ENCODE measurements around the gene PRR27. TPM values are rescaled to one million over a fixed set of nuclear protein-coding genes. Genes with fewer than 3 reads are reported as not detected.
"Not testable (repeated sequence)": the region's sequence is repeated elsewhere in the genome, so short reads cannot be mapped to it uniquely, and the experiment has no call there.

Gene PRR27
- total RNA-seq, 2 experiments from 2014 or later: not detected

- DNase-seq: no peak
- no peaks in the 10 kb centered on the region for H3K4me1 Mint-ChIP-seq (ENCODE audit: low read depth)
- no peaks in the 10 kb centered on the region for H3K9me3 Mint-ChIP-seq
- H3K36me3 Mint-ChIP-seq: no peaks in the 10 kb centered on the region
- ChIA-PET CTCF (interaction anchor here (1.0 to 1.8 kb wide), 2 partner anchors 11 to 492 kb away, joined by 4 to 5 read pairs; no protein-coding TSS in a partner anchor), POLR2A (no interaction called here)
- no peaks in the 10 kb centered on the region for H3K27me3 Mint-ChIP-seq
- no peak overlapping the region for H3K27ac Mint-ChIP-seq
- no peak overlapping the region for H3K4me3 Mint-ChIP-seq
- intact Hi-C loops (cut with micrococcal nuclease): loop anchor here (1.0 to 5.0 kb wide), 4 partner anchors 285 to 1685 kb away; no protein-coding TSS in a partner anchor
Measured at GRCh38 chr4:70182517-70183167, 28.6 kb downstream of the PRR27 start.

DNA sequence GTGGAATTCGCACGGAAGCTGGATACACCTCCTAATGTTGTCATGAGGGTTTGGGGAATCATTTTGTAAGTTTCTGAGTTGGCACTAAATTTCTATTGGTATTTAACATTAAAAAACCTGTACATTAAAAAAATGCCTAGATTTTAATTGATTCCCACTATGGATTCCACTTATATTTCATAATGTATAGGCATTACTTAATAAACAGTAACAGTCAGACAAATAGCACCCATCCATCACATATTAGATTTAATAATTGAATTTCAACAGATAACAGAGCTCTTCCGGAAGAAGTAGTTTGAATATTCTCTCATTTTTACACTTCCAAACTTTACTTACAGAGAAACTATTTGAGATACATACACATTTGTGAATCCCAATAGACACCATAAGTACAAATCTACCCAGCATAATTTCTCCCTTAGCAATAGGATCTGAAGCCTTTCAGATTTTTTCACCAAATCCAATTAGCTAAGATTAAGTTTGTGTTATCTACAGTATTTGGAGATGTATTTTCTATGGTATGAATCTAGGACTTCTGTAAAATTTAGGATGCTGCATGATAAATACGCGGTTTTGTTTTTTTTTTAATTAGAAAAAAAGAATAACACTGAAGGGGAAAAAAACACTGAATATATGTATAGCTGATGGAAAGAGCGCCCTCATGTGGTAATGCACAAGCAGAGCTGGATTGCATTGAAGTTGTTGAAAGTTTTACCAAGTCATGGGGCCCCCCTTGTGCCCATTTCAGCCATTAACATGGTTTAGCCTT, 29.3 kb downstream of the PRR27 start:
- Mint-ChIP-seq H3K27ac (no peak overlapping the region), H3K4me3 (no peak overlapping the region), H3K27me3 (no peaks in the 10 kb centered on the region), H3K9me3 (no peaks in the 10 kb centered on the region), H3K36me3 (no peaks in the 10 kb centered on the region), H3K4me1 (ENCODE audit: low read depth) (no peaks in the 10 kb centered on the region)
- ChIA-PET POLR2A (no interaction called here), CTCF (interaction anchor here (0.6 to 1.8 kb wide), 5 partner anchors 9 to 493 kb away, joined by 3 to 5 read pairs (median 4); no protein-coding TSS in a partner anchor)
- intact Hi-C loops (cut with micrococcal nuclease): loop anchor here (1.0 to 5.0 kb wide), 4 partner anchors 286 to 1686 kb away; no protein-coding TSS in a partner anchor
- peak; percentile 12 for DNase-seq

GRCh38 chr4:70183940-70184246, 29.9 kb downstream of the PRR27 start:
- Mint-ChIP-seq H3K9me3 (no peaks in the 10 kb centered on the region), H3K27ac (no peak overlapping the region), H3K27me3 (no peaks in the 10 kb centered on the region), H3K4me3 (no peak overlapping the region), H3K4me1 (ENCODE audit: low read depth) (no peaks in the 10 kb centered on the region), H3K36me3 (no peaks in the 10 kb centered on the region)
- CTCF ChIA-PET: interaction anchor here (0.8 to 1.8 kb wide), 4 partner anchors 8 to 493 kb away, joined by 3 to 5 read pairs (median 4); no protein-coding TSS in a partner anchor
- DNase-seq: no peak
- POLR2A ChIA-PET: no interaction called here
- intact Hi-C loops (cut with micrococcal nuclease): loop anchor here (1.0 to 5.0 kb wide), 4 partner anchors 287 to 1687 kb away; no protein-coding TSS in a partner anchor

- intact Hi-C loops (cut with micrococcal nuclease): no loop called here
- Mint-ChIP-seq H3K27ac (no peak overlapping the region), H3K36me3 (no peaks in the 10 kb centered on the region), H3K4me3 (no peak overlapping the region), H3K4me1 (ENCODE audit: low read depth) (no peaks in the 10 kb centered on the region), H3K9me3 (no peaks in the 10 kb centered on the region), H3K27me3 (no peaks in the 10 kb centered on the region)
- ChIA-PET CTCF (no interaction called here), POLR2A (no interaction called here)
- DNase-seq: no peak
Measured at GRCh38 chr4:70187216-70187615, 33.2 kb downstream of the PRR27 start.

DNA sequence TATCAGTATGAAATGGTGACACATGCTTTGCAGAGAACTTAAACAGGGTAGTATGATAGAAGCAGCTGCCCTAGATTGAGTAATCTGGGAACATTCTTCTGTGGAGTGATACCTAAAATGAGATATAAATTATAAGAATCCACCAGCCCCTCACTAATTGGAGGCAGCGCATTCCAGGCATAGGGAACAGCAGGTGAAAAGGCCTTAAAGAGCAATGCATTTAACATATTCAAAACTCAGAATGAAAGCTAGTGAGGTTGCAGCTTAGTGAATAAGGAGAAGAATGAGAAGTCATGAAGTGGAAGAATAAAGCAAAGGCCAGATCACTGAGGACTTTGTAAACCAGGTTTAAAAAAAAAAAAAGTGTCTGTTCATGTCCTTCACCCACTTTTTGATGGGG, 36.5 kb downstream of the PRR27 start:
- H3K36me3 Mint-ChIP-seq: no peaks in the 10 kb centered on the region
- H3K9me3 Mint-ChIP-seq: no peaks in the 10 kb centered on the region
- H3K27ac Mint-ChIP-seq: no peak overlapping the region
- no peak overlapping the region for H3K4me3 Mint-ChIP-seq
- ChIA-PET POLR2A (no interaction called here), CTCF (no interaction called here)
- H3K4me1 Mint-ChIP-seq (ENCODE audit: low read depth): no peaks in the 10 kb centered on the region
- no peak for DNase-seq
- H3K27me3 Mint-ChIP-seq: no peaks in the 10 kb centered on the region
- intact Hi-C loops (cut with micrococcal nuclease): no loop called here

- H3K4me3 Mint-ChIP-seq: no peak overlapping the region
- H3K36me3 Mint-ChIP-seq: no peaks in the 10 kb centered on the region
- H3K27me3 Mint-ChIP-seq: no peaks in the 10 kb centered on the region
- intact Hi-C loops (cut with micrococcal nuclease): no loop called here
- no peak for DNase-seq
- CTCF ChIA-PET: interaction anchor here (1.0 kb wide), 1 partner anchor 8 kb away, joined by 3 read pairs; no protein-coding TSS in a partner anchor
- H3K9me3 Mint-ChIP-seq: no peaks in the 10 kb centered on the region
- POLR2A ChIA-PET: no interaction called here
- H3K4me1 Mint-ChIP-seq (ENCODE audit: low read depth): no peaks in the 10 kb centered on the region
- no peak overlapping the region for H3K27ac Mint-ChIP-seq
Measured at GRCh38 chr4:70191647-70192046, 37.6 kb downstream of the PRR27 start.

DNA sequence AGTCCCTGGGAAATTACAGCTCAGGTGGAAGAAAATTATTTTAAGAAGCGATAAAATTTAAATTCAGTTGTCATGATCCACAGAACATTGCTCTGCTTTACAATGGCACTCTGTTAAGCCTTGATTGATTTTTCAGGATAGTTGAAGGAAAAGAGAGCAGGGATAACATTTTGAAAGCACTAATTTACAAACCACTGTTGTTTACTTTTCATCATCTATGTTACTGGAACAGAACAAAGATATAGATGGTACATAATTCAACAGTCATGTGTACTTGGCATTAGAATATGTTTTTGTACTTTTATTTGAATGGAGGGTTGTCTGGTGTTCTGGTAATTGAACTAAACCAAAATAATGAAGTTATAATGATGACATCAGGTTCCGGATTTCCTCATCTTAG, 38.9 kb downstream of the PRR27 start:
- no peak overlapping the region for H3K27ac Mint-ChIP-seq
- no peak for DNase-seq
- CTCF ChIA-PET: interaction anchor here (1.0 kb wide), 1 partner anchor 9 kb away, joined by 3 read pairs; no protein-coding TSS in a partner anchor
- H3K4me3 Mint-ChIP-seq: no peak overlapping the region
- POLR2A ChIA-PET: no interaction called here
- no peaks in the 10 kb centered on the region for H3K4me1 Mint-ChIP-seq (ENCODE audit: low read depth)
- no peaks in the 10 kb centered on the region for H3K27me3 Mint-ChIP-seq
- H3K36me3 Mint-ChIP-seq: no peaks in the 10 kb centered on the region
- intact Hi-C loops (cut with micrococcal nuclease): no loop called here
- no peaks in the 10 kb centered on the region for H3K9me3 Mint-ChIP-seq

- CTCF ChIA-PET: no interaction called here
- no peaks in the 10 kb centered on the region for H3K27me3 Mint-ChIP-seq
- no peak for DNase-seq
Measured at GRCh38 chr4:70195425-70195824, 41.4 kb downstream of the PRR27 start, which contains the start of gene ODAM. Gene ODAM (plus strand): TSS chr4:70195725. CDS start chr4:70196544, 819 bp downstream.

DNA sequence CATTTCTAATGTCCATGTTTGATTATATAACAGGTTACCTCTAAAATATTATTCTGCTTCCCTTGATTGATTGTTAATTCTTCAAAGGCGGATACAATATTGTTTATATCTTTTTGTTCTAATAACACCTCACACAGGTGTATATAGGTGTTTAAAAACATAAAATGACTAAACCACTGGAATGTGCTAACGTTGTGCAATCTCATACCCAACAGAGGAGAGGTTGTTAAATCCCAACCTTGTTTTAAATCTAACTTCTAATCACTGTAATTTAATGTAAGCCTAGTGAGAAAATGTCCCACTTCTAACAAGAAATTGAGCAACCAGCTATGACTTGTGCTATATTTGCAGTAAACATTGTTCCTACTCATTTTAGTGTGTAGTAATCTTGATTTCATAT, 42.8 kb downstream of the PRR27 start:
- H3K4me3 Mint-ChIP-seq: no peak overlapping the region
- POLR2A ChIA-PET: no interaction called here
- H3K4me1 Mint-ChIP-seq (ENCODE audit: low read depth): no peaks in the 10 kb centered on the region
- no peaks in the 10 kb centered on the region for H3K27me3 Mint-ChIP-seq
- DNase-seq: no peak
- no peaks in the 10 kb centered on the region for H3K9me3 Mint-ChIP-seq
- intact Hi-C loops (cut with micrococcal nuclease): no loop called here
- H3K27ac Mint-ChIP-seq: no peak overlapping the region
- no peaks in the 10 kb centered on the region for H3K36me3 Mint-ChIP-seq
- CTCF ChIA-PET: no interaction called here

More at GRCh38 chr4:70195425-70195824, 41.4 kb downstream of the PRR27 start, which contains the start of gene ODAM:
- Mint-ChIP-seq H3K27ac (no peak within 1 kb of the TSS), H3K4me1 (ENCODE audit: low read depth) (no peaks in the 10 kb centered on the region), H3K36me3 (no peaks in the 10 kb centered on the region), H3K4me3 (no peak within 1 kb of the TSS), H3K9me3 (no peaks in the 10 kb centered on the region)
- intact Hi-C loops (cut with micrococcal nuclease): no loop called here
- POLR2A ChIA-PET: no interaction called here

DNA sequence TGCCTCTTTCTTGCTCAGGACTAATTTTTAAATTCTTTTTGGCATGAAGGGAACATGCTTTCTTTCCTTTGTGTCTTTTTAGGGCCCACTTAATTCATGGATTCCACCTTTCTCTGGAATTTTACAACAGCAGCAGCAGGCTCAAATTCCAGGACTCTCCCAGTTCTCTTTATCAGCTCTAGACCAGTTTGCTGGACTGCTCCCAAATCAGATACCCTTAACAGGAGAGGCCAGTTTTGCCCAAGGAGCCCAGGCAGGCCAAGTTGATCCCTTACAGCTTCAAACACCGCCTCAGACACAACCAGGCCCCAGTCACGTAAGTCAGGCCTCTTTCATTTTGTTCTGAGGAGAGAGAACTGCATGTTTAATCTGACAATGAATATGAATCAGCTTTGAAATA, 43.8 kb downstream of the PRR27 start:
- no peaks in the 10 kb centered on the region for H3K27me3 Mint-ChIP-seq
- H3K36me3 Mint-ChIP-seq: no peaks in the 10 kb centered on the region
- intact Hi-C loops (cut with micrococcal nuclease): no loop called here
- ChIA-PET CTCF (interaction anchor here (1.2 kb wide), 1 partner anchor 14 kb away, joined by 3 read pairs; no protein-coding TSS in a partner anchor), POLR2A (no interaction called here)
- H3K27ac Mint-ChIP-seq: no peak overlapping the region
- no peak for DNase-seq
- no peak overlapping the region for H3K4me3 Mint-ChIP-seq
- no peaks in the 10 kb centered on the region for H3K4me1 Mint-ChIP-seq (ENCODE audit: low read depth)
- H3K9me3 Mint-ChIP-seq: no peaks in the 10 kb centered on the region

GRCh38 chr4:70203601-70204000, 49.6 kb downstream of the PRR27 start:
- intact Hi-C loops (cut with micrococcal nuclease): no loop called here
- ChIA-PET CTCF (no interaction called here), POLR2A (no interaction called here)
- Mint-ChIP-seq H3K9me3 (no peaks in the 10 kb centered on the region), H3K27me3 (no peaks in the 10 kb centered on the region), H3K4me1 (ENCODE audit: low read depth) (no peaks in the 10 kb centered on the region), H3K4me3 (no peak overlapping the region), H3K36me3 (no peaks in the 10 kb centered on the region), H3K27ac (no peak overlapping the region)
- no peak for DNase-seq

GRCh38 chr4:70212752-70213151, 58.7 kb downstream of the PRR27 start:
- CTCF ChIA-PET; H3K27ac Mint-ChIP-seq; H3K36me3 Mint-ChIP-seq; H3K9me3 Mint-ChIP-seq; intact Hi-C loops (cut with micrococcal nuclease); H3K27me3 Mint-ChIP-seq; POLR2A ChIA-PET; H3K4me3 Mint-ChIP-seq; DNase-seq; H3K4me1 Mint-ChIP-seq (ENCODE audit: low read depth): not testable (repeated sequence)
